Measurements from ENCODE around the gene DTNBP1. TPM values are rescaled to one million over a fixed set of nuclear protein-coding genes. Genes with fewer than 3 reads are reported as not detected.

Gene DTNBP1
- total RNA-seq, 1 experiment from 2014 or later, result 7.5 TPM

GRCh38 chr6:15533379-15534026 lies 129.3 kb downstream of the DTNBP1 start:
- no peak for DNase-seq (ENCODE audit: low spot score)

- no peak for DNase-seq (ENCODE audit: low spot score)
Measured at GRCh38 chr6:15531973-15532372, 130.9 kb downstream of the DTNBP1 start.

GRCh38 chr6:15530411-15530810 lies 132.4 kb downstream of the DTNBP1 start:
- DNase-seq (ENCODE audit: low spot score), result no peak

DNA sequence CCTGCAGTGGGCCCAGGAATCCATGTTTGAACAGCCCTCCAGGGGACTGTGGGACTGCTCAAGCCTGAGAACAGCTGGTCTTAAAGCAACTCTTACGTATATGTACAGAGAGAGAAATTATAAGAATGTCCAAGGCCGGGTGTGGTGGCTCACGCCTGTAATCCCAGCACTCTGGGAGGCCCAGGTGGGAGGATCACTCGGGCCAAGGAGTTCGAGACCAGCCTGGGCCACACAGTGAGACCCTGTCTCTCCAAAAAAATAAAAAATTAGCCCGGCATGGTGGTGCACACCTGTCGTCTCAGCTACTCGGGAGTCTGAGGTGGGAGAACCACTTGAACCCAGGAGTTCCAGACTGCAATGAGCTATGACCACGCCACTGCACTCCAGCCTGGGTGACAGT lies 134.0 kb downstream of the DTNBP1 start:
- DNase-seq (ENCODE audit: low spot score), result no peak

DNA sequence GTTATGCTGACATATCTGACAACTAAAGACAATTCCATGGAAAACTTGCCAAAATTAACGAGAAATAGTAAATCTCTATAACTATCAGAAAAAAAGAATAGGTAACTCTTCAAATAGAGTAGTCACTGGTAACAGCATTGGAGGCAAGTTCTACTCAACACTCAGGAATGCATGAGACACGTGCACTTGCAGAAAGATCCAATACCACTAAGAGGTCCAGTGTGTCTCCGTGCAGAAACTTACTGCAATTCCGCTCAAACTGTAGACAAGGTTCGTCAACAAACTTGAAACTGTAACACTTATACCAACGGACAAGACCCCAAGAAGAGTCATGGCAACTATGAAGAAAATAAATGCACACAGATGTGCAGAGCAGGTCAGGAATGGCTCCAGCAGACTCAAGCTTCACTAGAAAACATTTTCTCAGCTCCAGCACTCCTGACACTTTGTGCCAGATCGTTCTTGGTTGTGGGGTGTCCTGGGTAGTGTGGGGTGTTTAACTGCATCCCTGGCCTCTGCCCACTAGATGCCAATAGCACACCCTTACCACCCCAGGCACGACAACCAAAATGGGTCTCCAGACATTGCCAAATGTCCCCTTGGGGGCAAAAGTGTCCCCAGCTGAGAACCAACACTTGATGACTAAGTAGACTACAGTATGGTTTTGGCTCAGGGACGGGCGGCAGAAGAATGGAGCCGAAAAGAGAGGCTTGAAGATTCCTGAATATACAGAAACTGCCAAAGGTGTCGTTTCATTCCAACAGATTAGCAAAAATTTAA lies 134.8 kb downstream of the DTNBP1 start:
- no peak for DNase-seq (ENCODE audit: low spot score)

DNA sequence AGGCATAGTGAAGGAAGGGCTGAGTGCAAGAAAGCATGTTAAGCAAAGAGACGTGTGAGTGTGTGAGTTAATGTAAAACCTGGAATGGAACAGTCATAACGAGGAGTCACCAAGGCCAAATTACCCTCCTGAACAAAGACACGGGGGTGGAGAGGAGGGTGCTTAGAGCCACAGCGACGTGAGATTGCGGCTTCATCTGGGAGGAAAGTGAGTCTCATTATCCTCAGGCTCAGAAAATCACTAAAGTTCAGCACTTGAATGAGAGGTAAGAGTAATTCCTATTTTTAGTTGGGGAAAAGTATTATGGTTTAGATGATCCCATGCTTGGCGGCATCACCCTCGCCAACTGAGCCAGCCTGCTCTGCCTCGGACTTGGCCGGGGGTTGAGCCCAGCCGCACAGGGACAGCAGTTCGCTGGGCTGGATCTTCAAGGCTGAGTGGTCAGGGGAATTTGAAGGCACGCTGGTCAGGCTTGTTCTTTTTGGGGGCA lies 136.6 kb downstream of the DTNBP1 start:
- no peak for DNase-seq (ENCODE audit: low spot score)

DNA sequence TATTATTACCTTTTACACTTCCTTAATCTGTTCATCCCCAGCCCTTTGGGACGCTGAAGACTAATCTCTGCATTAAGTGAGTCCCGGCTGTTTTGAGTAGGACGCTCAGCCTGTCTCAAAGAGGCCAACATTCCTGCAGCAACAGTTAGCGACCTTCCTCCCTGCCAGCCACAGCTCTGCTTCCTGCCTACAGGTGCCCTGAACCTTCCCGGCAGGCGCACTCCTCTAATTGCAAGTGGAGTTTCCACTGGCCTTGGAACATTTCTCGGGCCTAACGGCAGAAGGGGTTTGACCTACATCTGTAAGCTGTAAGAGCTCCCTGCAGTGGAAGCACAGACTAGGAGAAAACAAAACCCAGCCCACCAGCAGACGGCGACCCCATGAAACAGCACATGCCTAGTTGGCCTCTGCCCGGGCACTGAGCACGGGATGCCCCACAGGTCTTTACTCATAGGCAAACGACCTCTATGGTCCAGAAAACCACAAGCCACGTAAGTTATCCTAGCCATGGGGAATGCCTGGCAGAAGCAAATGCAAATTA lies 137.9 kb downstream of the DTNBP1 start:
- no peak for DNase-seq (ENCODE audit: low spot score)

- no peak for DNase-seq (ENCODE audit: low spot score)
Measured at GRCh38 chr6:15523679-15524630, 138.9 kb downstream of the DTNBP1 start.

- no peak for DNase-seq (ENCODE audit: low spot score)
Measured at GRCh38 chr6:15522856-15523529, 139.8 kb downstream of the DTNBP1 start.

DNA sequence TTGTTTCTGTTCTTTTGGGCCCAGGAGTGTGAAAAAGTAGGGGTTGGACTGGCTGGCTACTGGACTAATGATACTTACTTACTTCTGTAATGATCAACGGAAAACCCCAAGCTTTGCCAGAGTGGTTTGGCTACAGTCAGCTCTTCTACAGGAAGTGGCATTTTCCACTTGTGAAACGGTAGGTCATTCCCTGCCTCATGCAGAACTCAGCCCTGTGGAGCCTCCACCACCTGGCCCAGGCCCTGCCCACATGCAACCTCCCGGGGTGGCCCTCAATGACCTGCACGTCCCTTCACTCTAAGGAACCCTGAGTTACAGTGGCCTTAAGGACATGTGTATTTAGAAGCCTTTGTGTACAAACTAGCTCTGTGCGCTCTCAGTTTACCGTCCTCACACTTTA lies 140.4 kb downstream of the DTNBP1 start:
- DNase-seq (ENCODE audit: low spot score), result no peak

DNA sequence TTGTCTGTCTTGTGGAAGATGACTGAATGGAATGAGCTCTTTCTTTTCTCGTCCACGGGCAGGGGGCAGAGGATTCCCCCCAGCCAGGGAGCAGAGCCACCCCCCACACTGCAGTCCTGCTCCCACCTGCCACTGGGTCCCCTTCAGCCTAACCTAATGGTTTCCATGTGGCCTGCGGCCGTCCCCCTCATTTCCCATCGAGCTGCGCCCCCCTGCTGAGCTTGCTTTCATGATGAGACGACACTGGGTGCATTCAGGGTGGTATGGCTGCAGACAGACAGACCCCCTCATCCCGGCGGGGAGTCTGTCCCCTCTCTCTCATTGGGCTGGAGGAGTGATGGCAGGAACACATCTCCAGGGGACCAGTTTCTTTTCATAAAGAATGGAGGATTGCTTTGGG lies 140.8 kb downstream of the DTNBP1 start:
- DNase-seq (ENCODE audit: low spot score), result no peak

DNA sequence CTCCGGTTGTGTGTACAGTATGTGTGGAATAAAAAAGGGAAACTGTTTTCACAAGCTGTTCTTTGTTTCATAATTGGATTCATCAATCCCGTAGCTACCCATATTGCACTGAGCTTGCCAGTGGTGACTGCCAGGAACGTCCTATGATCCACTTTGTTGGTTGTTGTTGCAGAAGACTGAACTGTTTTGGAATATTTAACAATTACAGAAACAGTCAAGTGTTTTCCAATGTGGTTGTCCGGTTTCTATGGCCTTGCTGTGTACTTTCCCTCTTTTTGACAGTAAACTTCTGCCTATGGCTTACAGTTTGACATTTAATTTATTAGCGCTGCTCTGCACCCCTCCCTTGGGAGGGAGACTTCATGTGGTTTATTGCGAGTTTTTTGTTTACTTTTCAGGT lies 141.2 kb downstream of the DTNBP1 start:
- DNase-seq (ENCODE audit: low spot score), result no peak

- no peak for DNase-seq (ENCODE audit: low spot score)
Measured at GRCh38 chr6:15520626-15521203, 142.1 kb downstream of the DTNBP1 start.

- no peak for DNase-seq (ENCODE audit: low spot score)
Measured at GRCh38 chr6:15519681-15520080, 143.1 kb downstream of the DTNBP1 start.

- DNase-seq (ENCODE audit: low spot score), result no peak
Measured at GRCh38 chr6:15518878-15519277, 143.9 kb downstream of the DTNBP1 start.

GRCh38 chr6:15518057-15518456 lies 144.8 kb downstream of the DTNBP1 start:
- DNase-seq (ENCODE audit: low spot score), result no peak

GRCh38 chr6:15517600-15517999 lies 145.2 kb downstream of the DTNBP1 start:
- no peak for DNase-seq (ENCODE audit: low spot score)

- no peak for DNase-seq (ENCODE audit: low spot score)
Measured at GRCh38 chr6:15516923-15517560, 145.8 kb downstream of the DTNBP1 start.

- DNase-seq (ENCODE audit: low spot score), result no peak
Measured at GRCh38 chr6:15516378-15516777, 146.4 kb downstream of the DTNBP1 start.

GRCh38 chr6:15515660-15516375 lies 147.0 kb downstream of the DTNBP1 start:
- no peak for DNase-seq (ENCODE audit: low spot score)
